NB4 (cell line): ENCODE data around the gene BCO2.

Experiments
- DNase-seq: peaks from one replicate; pipeline ENCODE4 v3.0.0; 2010; ENCODE audit warnings: low read depth
- H3K4me3 ChIP-seq: one replicate; pipeline ENCODE4 v1.5.1; 2011; ENCODE audit warnings: mild to moderate bottlenecking, low read depth, low read length, moderate library complexity
- CTCF ChIP-seq: IDR thresholded peaks from one replicate; pipeline ENCODE4 v1.5.1; 2012; ENCODE audit warnings: low read depth, low read length
- MAX ChIP-seq: IDR thresholded peaks from 2 replicates; pipeline ENCODE4 v1.6.1; 2011; ENCODE audit warnings: low read depth, low read length
- MYC ChIP-seq: IDR thresholded peaks from 2 replicates; pipeline ENCODE4 v1.6.1; 2011; ENCODE audit warnings: low read depth, low read length
- POLR2A ChIP-seq: IDR thresholded peaks from 2 replicates; pipeline ENCODE4 v1.6.1; 2011; ENCODE audit warnings: mild to moderate bottlenecking; ENCODE audit not compliant: insufficient read length; ENCODE audit errors: extremely low read depth

Gene BCO2

GRCh38 chr11:112266410-112266778, 91.1 kb downstream of the BCO2 start:
- no peak for DNase-seq
- no peak overlapping the region for H3K4me3 ChIP-seq
- TF ChIP-seq MAX (no peak), MYC (no peak), CTCF (no peak), POLR2A (no peak)

- no peak overlapping the region for H3K4me3 ChIP-seq
- DNase-seq = no peak
- TF ChIP-seq MAX = no peak
- no peak for TF ChIP-seq CTCF
- TF ChIP-seq POLR2A = no peak
- no peak for TF ChIP-seq MYC
Measured at GRCh38 chr11:112267188-112267591, 91.9 kb downstream of the BCO2 start.

GRCh38 chr11:112268406-112268805, 93.1 kb downstream of the BCO2 start:
- no peak for DNase-seq
- TF ChIP-seq MAX (no peak), MYC (no peak), CTCF (no peak), POLR2A (no peak)
- no peak overlapping the region for H3K4me3 ChIP-seq
